Activated T-cell treated with anti-CD3 and anti-CD28 coated beads, Interleukin-2, amount 50 U/mL, for 24 hours (primary cell): ENCODE measurements around the gene TMEM179.
"Not testable (repeated sequence)": the region's sequence is repeated elsewhere in the genome, so short reads cannot be mapped to it uniquely, and the experiment has no call there.

Experiments
- DNase-seq: peaks from one replicate; pipeline ENCODE4 v3.0.0-alpha.2; 2020
- H3K27ac Mint-ChIP-seq: 2 replicates; pipeline ENCODE4 v1.8.0; 2020; ENCODE audit warnings: mild to moderate bottlenecking, mixed read lengths
- H3K27me3 Mint-ChIP-seq: 2 replicates; pipeline ENCODE4 v1.8.0; 2020; ENCODE audit warnings: mixed read lengths
- H3K36me3 Mint-ChIP-seq: 2 replicates; pipeline ENCODE4 v1.8.0; 2020; ENCODE audit warnings: low read depth, mixed read lengths
- H3K4me1 Mint-ChIP-seq: 2 replicates; pipeline ENCODE4 v1.8.0; 2020; ENCODE audit warnings: low read depth, mixed read lengths
- H3K4me3 Mint-ChIP-seq: 2 replicates; pipeline ENCODE4 v1.8.0; 2020; ENCODE audit warnings: mild to moderate bottlenecking, moderate library complexity, mixed read lengths
- H3K9me3 Mint-ChIP-seq: 2 replicates; pipeline ENCODE4 v1.8.0; 2020; ENCODE audit warnings: mixed read lengths

The TMEM179 gene

GRCh38 chr14:104641753-104642539 lies 37.4 kb upstream of the TMEM179 start:
- H3K27ac Mint-ChIP-seq = peak overlapping the region; percentile 33
- peak; percentile 53 for DNase-seq
- H3K4me1 Mint-ChIP-seq = peaks cover 8% of the 10 kb centered on the region
- no peak overlapping the region for H3K4me3 Mint-ChIP-seq
- H3K36me3 Mint-ChIP-seq = no peaks in the 10 kb centered on the region
- H3K9me3 Mint-ChIP-seq = peaks cover 6% of the 10 kb centered on the region
- peaks cover 15% of the 10 kb centered on the region for H3K27me3 Mint-ChIP-seq

GRCh38 chr14:104640681-104641080 lies 36.1 kb upstream of the TMEM179 start:
- DNase-seq = no peak
- H3K36me3 Mint-ChIP-seq = no peaks in the 10 kb centered on the region
- peaks cover 8% of the 10 kb centered on the region for H3K4me1 Mint-ChIP-seq
- H3K4me3 Mint-ChIP-seq = no peak overlapping the region
- no peak overlapping the region for H3K27ac Mint-ChIP-seq
- H3K9me3 Mint-ChIP-seq = peaks cover 6% of the 10 kb centered on the region
- H3K27me3 Mint-ChIP-seq = peaks cover 15% of the 10 kb centered on the region

- no peak overlapping the region for H3K27ac Mint-ChIP-seq
- peaks cover 15% of the 10 kb centered on the region for H3K27me3 Mint-ChIP-seq
- no peaks in the 10 kb centered on the region for H3K36me3 Mint-ChIP-seq
- H3K9me3 Mint-ChIP-seq = peaks cover 1% of the 10 kb centered on the region
- peaks cover 8% of the 10 kb centered on the region for H3K4me1 Mint-ChIP-seq
- H3K4me3 Mint-ChIP-seq = no peak overlapping the region
- peak; percentile 73 for DNase-seq
These were observed 35.4 kb upstream of the TMEM179 start for GRCh38 chr14:104639885-104640548.

- no peak overlapping the region for H3K4me3 Mint-ChIP-seq
- peaks cover 15% of the 10 kb centered on the region for H3K27me3 Mint-ChIP-seq
- H3K4me1 Mint-ChIP-seq = peaks cover 8% of the 10 kb centered on the region
- H3K36me3 Mint-ChIP-seq = no peaks in the 10 kb centered on the region
- no peak overlapping the region for H3K27ac Mint-ChIP-seq
- no peak for DNase-seq
- H3K9me3 Mint-ChIP-seq = no peaks in the 10 kb centered on the region
These were observed 34.9 kb upstream of the TMEM179 start for GRCh38 chr14:104639471-104639870.

GRCh38 chr14:104638927-104639450 lies 34.4 kb upstream of the TMEM179 start:
- DNase-seq = no peak
- Mint-ChIP-seq H3K9me3 (no peaks in the 10 kb centered on the region), H3K4me3 (no peak overlapping the region), H3K27ac (no peak overlapping the region), H3K4me1 (peaks cover 8% of the 10 kb centered on the region), H3K27me3 (peaks cover 15% of the 10 kb centered on the region), H3K36me3 (no peaks in the 10 kb centered on the region)

GRCh38 chr14:104638190-104638589 lies 33.6 kb upstream of the TMEM179 start:
- peaks cover 8% of the 10 kb centered on the region for H3K4me1 Mint-ChIP-seq
- peaks cover 15% of the 10 kb centered on the region for H3K27me3 Mint-ChIP-seq
- H3K9me3 Mint-ChIP-seq = no peaks in the 10 kb centered on the region
- H3K36me3 Mint-ChIP-seq = no peaks in the 10 kb centered on the region
- no peak for DNase-seq
- no peak overlapping the region for H3K27ac Mint-ChIP-seq
- H3K4me3 Mint-ChIP-seq = no peak overlapping the region

GRCh38 chr14:104637546-104638003 lies 33.0 kb upstream of the TMEM179 start:
- Mint-ChIP-seq H3K27ac (no peak overlapping the region), H3K4me1 (peaks cover 8% of the 10 kb centered on the region), H3K36me3 (no peaks in the 10 kb centered on the region), H3K27me3 (peaks cover 15% of the 10 kb centered on the region), H3K9me3 (no peaks in the 10 kb centered on the region), H3K4me3 (no peak overlapping the region)
- no peak for DNase-seq

GRCh38 chr14:104636846-104637545 lies 32.4 kb upstream of the TMEM179 start:
- peaks cover 15% of the 10 kb centered on the region for H3K27me3 Mint-ChIP-seq
- H3K4me1 Mint-ChIP-seq, H3K36me3 Mint-ChIP-seq, H3K27ac Mint-ChIP-seq, H3K4me3 Mint-ChIP-seq, H3K9me3 Mint-ChIP-seq, DNase-seq: not testable (repeated sequence)

- no peaks in the 10 kb centered on the region for H3K36me3 Mint-ChIP-seq
- H3K4me1 Mint-ChIP-seq = peaks cover 2% of the 10 kb centered on the region
- no peak for DNase-seq
- no peaks in the 10 kb centered on the region for H3K9me3 Mint-ChIP-seq
- H3K27me3 Mint-ChIP-seq = peaks cover 15% of the 10 kb centered on the region
- H3K4me3 Mint-ChIP-seq = no peak overlapping the region
- no peak overlapping the region for H3K27ac Mint-ChIP-seq
These were observed 31.6 kb upstream of the TMEM179 start for GRCh38 chr14:104636131-104636530.

GRCh38 chr14:104635717-104636116 lies 31.1 kb upstream of the TMEM179 start:
- Mint-ChIP-seq H3K27me3 (peaks cover 15% of the 10 kb centered on the region), H3K36me3 (no peaks in the 10 kb centered on the region), H3K27ac (no peak overlapping the region), H3K4me1 (peaks cover 2% of the 10 kb centered on the region), H3K9me3 (no peaks in the 10 kb centered on the region), H3K4me3 (no peak overlapping the region)
- no peak for DNase-seq

GRCh38 chr14:104634886-104635570 lies 30.5 kb upstream of the TMEM179 start:
- H3K36me3 Mint-ChIP-seq = no peaks in the 10 kb centered on the region
- DNase-seq = no peak
- H3K9me3 Mint-ChIP-seq = no peaks in the 10 kb centered on the region

GRCh38 chr14:104634138-104634760 lies 29.7 kb upstream of the TMEM179 start:
- DNase-seq = no peak
- H3K36me3 Mint-ChIP-seq = peaks cover under 1% of the 10 kb centered on the region
- H3K4me3 Mint-ChIP-seq = no peak overlapping the region
- peaks cover 2% of the 10 kb centered on the region for H3K9me3 Mint-ChIP-seq
- H3K27ac Mint-ChIP-seq = no peak overlapping the region
- peaks cover 6% of the 10 kb centered on the region for H3K27me3 Mint-ChIP-seq
- no peaks in the 10 kb centered on the region for H3K4me1 Mint-ChIP-seq

More at GRCh38 chr14:104634886-104635570, 30.5 kb upstream of the TMEM179 start:
- peaks cover 12% of the 10 kb centered on the region for H3K27me3 Mint-ChIP-seq
- H3K4me1 Mint-ChIP-seq = peaks cover 2% of the 10 kb centered on the region
- no peak overlapping the region for H3K4me3 Mint-ChIP-seq
- H3K27ac Mint-ChIP-seq = no peak overlapping the region

- H3K4me1 Mint-ChIP-seq = no peaks in the 10 kb centered on the region
- no peaks in the 10 kb centered on the region for H3K27me3 Mint-ChIP-seq
- H3K9me3 Mint-ChIP-seq = peaks cover 6% of the 10 kb centered on the region
- no peak overlapping the region for H3K27ac Mint-ChIP-seq
- DNase-seq = no peak
- peaks cover 3% of the 10 kb centered on the region for H3K36me3 Mint-ChIP-seq
- H3K4me3 Mint-ChIP-seq = no peak overlapping the region
These were observed 28.9 kb upstream of the TMEM179 start for GRCh38 chr14:104633276-104634137.
